Measurements from ENCODE around the gene TAS2R40.

The TAS2R40 gene

DNA sequence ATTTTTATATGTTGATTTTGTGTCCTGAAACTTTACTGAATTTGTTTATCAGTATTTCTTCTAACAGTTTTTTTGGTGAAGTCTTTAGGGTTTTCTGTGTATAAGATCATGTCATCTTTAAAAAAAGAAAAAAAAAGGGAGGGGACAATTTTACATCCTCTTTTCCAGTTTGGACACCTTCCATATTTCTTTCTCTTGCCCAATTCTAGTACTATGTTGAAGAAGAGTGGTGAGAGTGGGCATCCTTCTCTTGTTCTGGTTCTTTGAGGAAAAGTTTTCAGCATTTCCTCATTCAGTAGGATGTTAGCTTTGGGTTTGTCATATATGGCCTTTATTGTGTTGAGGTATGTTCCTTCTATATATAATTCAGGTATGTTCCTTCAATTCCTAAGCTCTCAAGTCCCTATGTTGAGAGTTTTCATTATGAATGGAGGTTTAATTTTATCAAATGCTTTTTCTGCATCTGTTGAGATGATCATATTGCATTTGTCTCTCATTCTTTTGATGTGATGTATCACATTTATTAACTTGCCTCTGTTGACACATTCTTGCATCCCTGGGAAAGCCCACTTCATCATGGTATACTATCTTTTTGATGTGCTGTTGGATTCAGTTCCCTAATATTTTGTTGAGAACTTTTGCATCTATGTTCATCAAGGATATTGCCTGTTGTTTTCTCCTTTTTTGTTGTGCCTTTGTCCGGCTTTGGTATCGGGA, 12.1 kb downstream of the TAS2R40 start:
- TF ChIP-seq, protein P1, sequence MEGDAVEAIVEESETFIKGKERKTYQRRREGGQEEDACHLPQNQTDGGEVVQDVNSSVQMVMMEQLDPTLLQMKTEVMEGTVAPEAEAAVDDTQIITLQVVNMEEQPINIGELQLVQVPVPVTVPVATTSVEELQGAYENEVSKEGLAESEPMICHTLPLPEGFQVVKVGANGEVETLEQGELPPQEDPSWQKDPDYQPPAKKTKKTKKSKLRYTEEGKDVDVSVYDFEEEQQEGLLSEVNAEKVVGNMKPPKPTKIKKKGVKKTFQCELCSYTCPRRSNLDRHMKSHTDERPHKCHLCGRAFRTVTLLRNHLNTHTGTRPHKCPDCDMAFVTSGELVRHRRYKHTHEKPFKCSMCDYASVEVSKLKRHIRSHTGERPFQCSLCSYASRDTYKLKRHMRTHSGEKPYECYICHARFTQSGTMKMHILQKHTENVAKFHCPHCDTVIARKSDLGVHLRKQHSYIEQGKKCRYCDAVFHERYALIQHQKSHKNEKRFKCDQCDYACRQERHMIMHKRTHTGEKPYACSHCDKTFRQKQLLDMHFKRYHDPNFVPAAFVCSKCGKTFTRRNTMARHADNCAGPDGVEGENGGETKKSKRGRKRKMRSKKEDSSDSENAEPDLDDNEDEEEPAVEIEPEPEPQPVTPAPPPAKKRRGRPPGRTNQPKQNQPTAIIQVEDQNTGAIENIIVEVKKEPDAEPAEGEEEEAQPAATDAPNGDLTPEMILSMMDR (IDR thresholded peaks at IDR 0.05; ENCODE audit: low read depth, low read length, missing control alignments), result no peak
- no peak overlapping the region for H3K4me3 ChIP-seq (replicated peaks; ENCODE audit: low read depth, low read length)
- no peak for DNase-seq (ENCODE audit: extremely low read depth, low read depth)

DNA sequence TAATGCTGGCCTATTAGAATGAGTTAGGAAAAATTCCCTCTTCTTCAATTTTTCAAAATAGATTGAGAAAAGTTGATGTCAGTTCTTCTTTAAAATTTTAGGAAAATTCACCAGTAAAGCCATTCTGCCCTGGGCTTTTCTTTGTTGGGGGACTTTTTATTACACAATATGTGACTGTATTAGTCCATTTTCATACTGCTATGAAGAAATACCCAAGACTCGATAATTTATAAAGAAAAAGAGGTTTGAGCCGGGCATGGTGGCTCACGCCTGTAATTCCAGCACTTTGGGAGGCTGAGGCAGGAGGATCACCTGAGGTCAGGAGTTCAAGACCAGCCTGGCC, 12.7 kb downstream of the TAS2R40 start:
- TF ChIP-seq, protein P1 (IDR thresholded peaks at IDR 0.05; ENCODE audit: low read depth, low read length, missing control alignments), result no peak
- DNase-seq (ENCODE audit: extremely low read depth, low read depth), result no peak
- H3K4me3 ChIP-seq (replicated peaks; ENCODE audit: low read depth, low read length), result no peak overlapping the region

DNA sequence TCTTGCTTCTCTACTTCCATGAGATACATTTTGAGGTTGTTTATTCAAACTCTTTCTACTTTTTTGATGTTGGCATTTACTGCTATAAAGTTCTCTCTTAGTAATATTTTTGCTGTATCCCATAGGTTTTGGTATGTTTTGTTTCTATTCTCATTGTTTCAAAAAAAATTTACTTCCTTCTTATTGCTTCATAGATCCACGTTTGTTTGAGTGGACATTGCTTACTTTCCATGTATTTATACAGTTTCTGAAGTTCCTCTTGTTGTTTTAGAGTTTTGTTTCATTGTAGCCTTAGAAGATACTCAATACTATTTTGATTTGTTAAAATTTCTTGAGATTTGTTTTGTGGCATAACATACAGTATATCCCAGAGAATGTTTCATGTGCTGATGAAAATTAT, 13.7 kb downstream of the TAS2R40 start:
- no peak for DNase-seq (ENCODE audit: extremely low read depth, low read depth)
- TF ChIP-seq, protein P1 (IDR thresholded peaks at IDR 0.05; ENCODE audit: low read depth, low read length, missing control alignments), result no peak
- H3K4me3 ChIP-seq (replicated peaks; ENCODE audit: low read depth, low read length), result no peak overlapping the region

DNA sequence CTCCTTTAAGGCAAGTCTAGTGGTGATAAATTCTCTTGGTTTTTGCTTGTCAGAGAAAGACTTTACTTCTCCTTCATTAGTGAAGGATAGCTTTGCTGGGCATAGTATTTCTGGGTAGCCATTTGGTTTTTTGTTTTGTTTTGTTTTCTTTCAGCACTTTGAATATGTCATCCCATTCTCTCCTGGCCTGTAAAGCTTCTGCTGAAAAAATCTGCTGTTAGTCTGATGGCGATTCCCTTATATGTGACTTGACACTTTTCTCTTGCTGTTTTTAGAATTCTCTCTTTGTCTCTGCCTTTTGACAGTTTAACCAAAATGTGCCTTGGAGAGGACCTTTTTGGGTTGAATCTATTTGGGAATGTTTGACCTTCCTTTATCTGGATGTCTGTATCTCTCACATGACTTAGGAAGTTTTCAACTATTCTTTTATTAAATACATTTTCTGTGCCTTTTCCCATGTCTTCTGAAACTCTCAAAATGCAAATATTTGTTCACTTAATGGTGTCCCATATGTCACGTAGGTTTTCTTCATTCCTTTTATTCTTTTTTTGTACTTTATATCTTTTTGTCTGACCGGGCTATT, 14.7 kb downstream of the TAS2R40 start:
- no peak for DNase-seq (ENCODE audit: extremely low read depth, low read depth)

DNA sequence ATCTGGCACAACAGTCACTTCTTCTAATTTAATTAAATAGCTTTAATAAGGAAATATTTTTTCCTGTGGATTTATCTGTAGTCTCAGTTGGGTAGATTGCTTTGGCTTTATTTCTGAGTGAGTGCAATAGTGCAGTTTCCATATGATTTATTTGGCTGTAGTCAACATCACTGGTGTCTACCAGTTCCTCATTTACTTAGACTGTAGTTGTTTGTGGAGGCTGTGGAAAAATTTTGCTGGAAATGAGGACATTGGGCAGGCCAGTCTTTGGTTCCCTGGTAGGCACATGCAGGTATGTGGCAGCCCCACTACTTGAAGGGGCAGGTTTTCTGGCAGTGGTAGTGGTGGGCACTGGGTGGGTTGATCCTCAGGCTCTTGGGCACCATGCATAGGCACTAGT, 15.5 kb downstream of the TAS2R40 start:
- H3K4me3 ChIP-seq (replicated peaks; ENCODE audit: low read depth, low read length), result no peak overlapping the region
- DNase-seq (ENCODE audit: extremely low read depth, low read depth), result no peak
- TF ChIP-seq, protein P1 (IDR thresholded peaks at IDR 0.05; ENCODE audit: low read depth, low read length, missing control alignments), result no peak

More for the DNA sequence above, 14.7 kb downstream of the TAS2R40 start:
- TF ChIP-seq, protein P1 (IDR thresholded peaks at IDR 0.05; ENCODE audit: low read depth, low read length, missing control alignments), result no peak
- H3K4me3 ChIP-seq (replicated peaks; ENCODE audit: low read depth, low read length), result no peak overlapping the region

DNA sequence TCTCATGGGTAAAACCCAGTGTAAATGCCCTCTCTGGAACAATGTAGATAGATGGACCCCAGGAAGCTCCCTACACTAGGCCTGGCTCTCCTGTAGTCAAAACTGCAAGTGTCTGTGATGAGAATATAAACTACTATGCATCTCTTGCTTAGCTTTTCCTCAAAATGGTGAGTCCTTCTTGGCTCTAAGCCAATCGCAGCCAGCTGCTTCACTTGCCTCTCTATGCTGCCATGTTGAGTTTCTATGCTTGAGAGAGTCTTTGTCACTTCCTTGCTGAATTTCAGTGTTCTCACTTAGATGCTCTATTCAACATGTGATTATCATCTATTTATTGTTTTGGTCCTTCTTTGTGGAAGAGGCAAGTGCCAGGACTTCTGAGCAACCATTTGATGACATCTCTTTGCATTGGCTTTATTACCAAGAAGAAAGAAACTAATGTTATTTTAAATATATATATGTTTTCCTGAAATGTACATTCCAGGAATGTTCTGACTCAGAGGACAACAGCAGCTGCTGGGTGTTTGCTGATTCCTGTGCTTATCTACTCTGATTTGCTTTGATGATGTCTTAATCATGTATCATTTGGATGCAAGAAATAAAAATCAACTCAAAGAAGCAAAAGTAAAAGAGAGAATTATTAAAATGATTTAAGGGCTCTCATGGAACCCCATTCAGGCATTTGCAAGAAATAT, 16.6 kb downstream of the TAS2R40 start:
- DNase-seq (ENCODE audit: extremely low read depth, low read depth), result no peak
- TF ChIP-seq, protein P1 (IDR thresholded peaks at IDR 0.05; ENCODE audit: low read depth, low read length, missing control alignments), result no peak
- no peak overlapping the region for H3K4me3 ChIP-seq (replicated peaks; ENCODE audit: low read depth, low read length)
